WTC11 (cell line): ENCODE data around the gene SLC5A8. TPM values are rescaled to one million over a fixed set of nuclear protein-coding genes. Genes with fewer than 3 reads are reported as not detected.
A peak's percentile ranks its signal among the peaks of the same experiment; 100 is the strongest.
"Not testable (repeated sequence)": the region's sequence is repeated elsewhere in the genome, so short reads cannot be mapped to it uniquely, and the experiment has no call there.

ENCODE experiments used
- ATAC-seq: fragments of 200-7000 bp; cut with Tn5 transposase; 2 replicates; pipeline ENCODE4 v1.10.0; 2021; ENCODE audit warnings: mild to moderate bottlenecking, moderate library complexity
- CTCF ChIA-PET: fragments of 300-600 bp; sonication (Branson Sonifier 250); formaldehyde crosslinking; loops from one replicate; lab custom pipeline; 2021; ENCODE audit warnings: antibody characterized with exemption; lab: Charles Lee
- POLR2A ChIA-PET: fragments of 350-600 bp; sonication (Branson Sonifier 250); formaldehyde crosslinking; loops from one replicate; lab custom pipeline; 2021; ENCODE audit warnings: antibody characterized with exemption; lab: Charles Lee
- DNase-seq: peaks from one replicate; pipeline ENCODE4 v3.0.0; 2021; ENCODE audit warnings: low spot score
- H3K27ac Mint-ChIP-seq: 2 replicates; pipeline ENCODE4 v1.8.0; 2021; ENCODE audit warnings: mixed read lengths
- H3K27me3 Mint-ChIP-seq: 2 replicates; pipeline ENCODE4 v1.8.0; 2021; ENCODE audit warnings: low read depth, mild to moderate bottlenecking, moderate library complexity, mixed read lengths
- H3K36me3 Mint-ChIP-seq: 2 replicates; pipeline ENCODE4 v1.8.0; 2021; ENCODE audit warnings: mixed read lengths
- H3K4me1 Mint-ChIP-seq: 2 replicates; pipeline ENCODE4 v1.8.0; 2022; ENCODE audit warnings: mixed read lengths
- H3K4me3 Mint-ChIP-seq: 2 replicates; pipeline ENCODE4 v1.8.0; 2021; ENCODE audit warnings: mild to moderate bottlenecking, moderate library complexity, mixed read lengths
- H3K9me3 Mint-ChIP-seq: 2 replicates; pipeline ENCODE4 v1.8.0; 2021; ENCODE audit warnings: mixed read lengths
- ATF3 ChIP-seq: sonication (generic); formaldehyde crosslinking; conservative IDR thresholded peaks from 2 replicates; pipeline ENCODE4 v1.8.1; 2022; ENCODE audit warnings: mild to moderate bottlenecking, missing genetic modification reagents
- CDX4 ChIP-seq: fragments of 250-450 bp; sonication (Bioruptor Pico); IDR thresholded peaks from 2 replicates; pipeline ENCODE4 v1.9.0; 2021; ENCODE audit warnings: moderate library complexity, mild to moderate bottlenecking, inconsistent platforms, borderline replicate concordance
- CREM ChIP-seq: sonication (generic); formaldehyde crosslinking; IDR thresholded peaks from 2 replicates; pipeline ENCODE4 v1.8.1; 2022; ENCODE audit warnings: mild to moderate bottlenecking, missing genetic modification reagents, moderate library complexity
- CTCF ChIP-seq: fragments of 200-600 bp; IDR thresholded peaks from 2 replicates; pipeline ENCODE4 v1.8.0; 2022; ENCODE audit warnings: antibody characterized with exemption
- EMX1 ChIP-seq: fragments of 250-450 bp; sonication (Bioruptor Pico); IDR thresholded peaks from 2 replicates; pipeline ENCODE4 v1.8.0; 2021; ENCODE audit warnings: mild to moderate bottlenecking
- FOXK1 ChIP-seq: sonication (generic); formaldehyde crosslinking; IDR thresholded peaks from 2 replicates; pipeline ENCODE4 v1.8.0; 2022; ENCODE audit warnings: mild to moderate bottlenecking, moderate library complexity, missing genetic modification reagents
- HMGA2 ChIP-seq: fragments of 250-450 bp; sonication (Bioruptor Pico); IDR thresholded peaks from 2 replicates; pipeline ENCODE4 v1.4.0; 2021; ENCODE audit warnings: mild to moderate bottlenecking, moderate library complexity
- HMGXB4 ChIP-seq: sonication (generic); formaldehyde crosslinking; IDR thresholded peaks from 2 replicates; pipeline ENCODE4 v1.8.1; 2023; ENCODE audit warnings: mild to moderate bottlenecking, moderate library complexity, missing genetic modification reagents
- JAZF1 ChIP-seq: fragments of 250-450 bp; sonication (Bioruptor Pico); IDR thresholded peaks from 2 replicates; pipeline ENCODE4 v1.9.0; 2021; ENCODE audit warnings: moderate library complexity, mild to moderate bottlenecking, inconsistent platforms
- KAT7 ChIP-seq: sonication (generic); formaldehyde crosslinking; IDR thresholded peaks from 2 replicates; pipeline ENCODE4 v1.8.1; 2023; ENCODE audit warnings: missing genetic modification reagents, mild to moderate bottlenecking, borderline replicate concordance
- MYBL2 ChIP-seq: sonication (generic); formaldehyde crosslinking; IDR thresholded peaks from 2 replicates; pipeline ENCODE4 v1.8.1; 2023; ENCODE audit warnings: mild to moderate bottlenecking, moderate library complexity, missing genetic modification reagents
- NFATC4 ChIP-seq: fragments of 250-450 bp; sonication (Bioruptor Pico); IDR thresholded peaks from 2 replicates; pipeline ENCODE4 v1.9.0; 2021; ENCODE audit warnings: mild to moderate bottlenecking
- NFE2L1 ChIP-seq: sonication (generic); formaldehyde crosslinking; IDR thresholded peaks from 2 replicates; pipeline ENCODE4 v1.8.1; 2023; ENCODE audit warnings: missing genetic modification reagents
- SMAD4 ChIP-seq: sonication (generic); formaldehyde crosslinking; IDR thresholded peaks from 2 replicates; pipeline ENCODE4 v1.8.0; 2022; ENCODE audit warnings: mild to moderate bottlenecking, missing genetic modification reagents
- TEAD4 ChIP-seq: sonication (generic); formaldehyde crosslinking; IDR thresholded peaks from 2 replicates; pipeline ENCODE4 v1.8.0; 2022; ENCODE audit warnings: mild to moderate bottlenecking, missing genetic modification reagents
- TP53 ChIP-seq: sonication (generic); formaldehyde crosslinking; IDR thresholded peaks from 2 replicates; pipeline ENCODE4 v1.8.1; 2023; ENCODE audit warnings: mild to moderate bottlenecking, missing genetic modification reagents
- USF1 ChIP-seq: sonication (generic); formaldehyde crosslinking; IDR thresholded peaks from 2 replicates; pipeline ENCODE4 v1.8.0; 2022; ENCODE audit warnings: mild to moderate bottlenecking, missing genetic modification reagents
- USF2 ChIP-seq: sonication (generic); formaldehyde crosslinking; IDR thresholded peaks from 2 replicates; pipeline ENCODE4 v1.8.1; 2023; ENCODE audit warnings: mild to moderate bottlenecking, missing genetic modification reagents, moderate library complexity
- ZNF138 ChIP-seq: sonication (generic); formaldehyde crosslinking; conservative IDR thresholded peaks from 2 replicates; pipeline ENCODE4 v1.8.1; 2022; ENCODE audit warnings: mild to moderate bottlenecking, moderate library complexity, missing genetic modification reagents
- ZNF425 ChIP-seq: fragments of 250-450 bp; sonication (Bioruptor Pico); conservative IDR thresholded peaks from 2 replicates; pipeline ENCODE4 v1.9.0; 2021; ENCODE audit warnings: mild to moderate bottlenecking
- total RNA-seq: library from RNA; stranded (reverse); gene quantifications from 3 replicates; pipeline ENCODE4 v1.2.3, GENCODE V29; 2021

The SLC5A8 gene
- total RNA-seq, 1 experiment from 2014 or later = not detected

GRCh38 chr12:101165319-101165718 lies 44.7 kb downstream of the SLC5A8 start:
- Mint-ChIP-seq H3K9me3 (no peaks in the 10 kb centered on the region), H3K36me3 (no peaks in the 10 kb centered on the region)

GRCh38 chr12:101145777-101146431 lies 64.1 kb downstream of the SLC5A8 start:
- CTCF ChIA-PET = not testable (repeated sequence)

More at GRCh38 chr12:101165319-101165718, 44.7 kb downstream of the SLC5A8 start:
- Mint-ChIP-seq H3K4me1 (no peaks in the 10 kb centered on the region), H3K27me3 (no peaks in the 10 kb centered on the region), H3K4me3 (no peak overlapping the region), H3K27ac (peak overlapping the region; percentile 3; the same call in 1 of the 2 replicates)
- ChIA-PET POLR2A (no interaction called here), CTCF (interaction anchor here (1.2 kb wide), 1 partner anchor 159 kb away, joined by 3 read pairs; no protein-coding TSS in a partner anchor)
- ATAC-seq (no peak), DNase-seq (no peak)
- TF ChIP-seq KAT7 (CRISPR knock-in tag) (no peak), USF2 (CRISPR knock-in tag) (no peak), CREM (CRISPR knock-in tag) (no peak), JAZF1 (CRISPR knock-in tag) (no peak), ATF3 (CRISPR knock-in tag) (no peak), NFE2L1 (CRISPR knock-in tag) (no peak), TEAD4 (no peak), USF1 (CRISPR knock-in tag) (no peak), SMAD4 (no peak), FOXK1 (CRISPR knock-in tag) (no peak), ZNF425 (CRISPR knock-in tag) (no peak), CTCF (no peak)

GRCh38 chr12:101127521-101128219 lies 82.4 kb downstream of the SLC5A8 start:
- no peak overlapping the region for H3K4me3 Mint-ChIP-seq
- H3K27ac Mint-ChIP-seq = no peak overlapping the region
- H3K9me3 Mint-ChIP-seq = peaks cover 5% of the 10 kb centered on the region; the same call in 1 of the 2 replicates
- DNase-seq (no peak), ATAC-seq (no peak)
- no peaks in the 10 kb centered on the region for H3K4me1 Mint-ChIP-seq
- no peaks in the 10 kb centered on the region for H3K36me3 Mint-ChIP-seq
- CTCF ChIA-PET = no interaction called here
- H3K27me3 Mint-ChIP-seq = no peaks in the 10 kb centered on the region
- POLR2A ChIA-PET = no interaction called here
- TF ChIP-seq MYBL2 (no peak), HMGXB4 (CRISPR knock-in tag) (no peak), HMGA2 (no peak), CREM (CRISPR knock-in tag) (no peak), NFATC4 (no peak), EMX1 (no peak), TP53 (CRISPR knock-in tag) (no peak), ATF3 (CRISPR knock-in tag) (no peak), ZNF138 (CRISPR knock-in tag) (no peak), CDX4 (CRISPR knock-in tag) (no peak)

More at GRCh38 chr12:101145777-101146431, 64.1 kb downstream of the SLC5A8 start:
- H3K4me3 Mint-ChIP-seq = peak overlapping the region; percentile 83
- H3K27me3 Mint-ChIP-seq, H3K9me3 Mint-ChIP-seq, H3K36me3 Mint-ChIP-seq, POLR2A ChIA-PET: not testable (repeated sequence)
- ATAC-seq (peak; percentile 95), DNase-seq (peak; percentile 17)
- peak overlapping the region; percentile 88 for H3K27ac Mint-ChIP-seq
- peaks cover 15% of the 10 kb centered on the region for H3K4me1 Mint-ChIP-seq
